HCT116 (cell line): ENCODE data around the gene GLS2. TPM values are rescaled to one million over a fixed set of nuclear protein-coding genes. Genes with fewer than 3 reads are reported as not detected.

ENCODE experiments used
- ATAC-seq: fragments of 200-7000 bp; cut with Tn5 transposase; 2 replicates; pipeline ENCODE4 v1.9.1; 2020; ENCODE audit warnings: mild to moderate bottlenecking, moderate library complexity
- BruUV-seq: library from RNA; stranded (reverse); fragments of 400-500 nt; replicated peaks from 2 replicates; lab custom pipeline; 2021; lab: Mats Ljungman, UMichigan
- CTCF ChIA-PET: fragments of 300-600 bp; sonication (Branson Sonifier 250); formaldehyde crosslinking; loops from one replicate; lab custom pipeline; 2021; ENCODE audit warnings: antibody characterized with exemption; lab: Charles Lee
- POLR2A ChIA-PET: fragments of 300-600, 350-600 bp; sonication (Branson Sonifier 250); formaldehyde crosslinking; loops from one replicate; lab custom pipeline; 2021; ENCODE audit warnings: antibody characterized with exemption; lab: Charles Lee
- RAD21 ChIA-PET, 2 experiments: fragments of 300-600 bp; sonication (Branson Sonifier 250); formaldehyde crosslinking; loops; one replicate each; lab custom pipeline; 2023; ENCODE audit warnings: low total read pairs in 2 of 2; ENCODE audit not compliant: uncharacterized antibody in 2 of 2, unreplicated experiment in 2 of 2, low non-redundant PET in 1 of 2; lab: Charles Lee
- DNase-seq: peaks from one replicate; pipeline ENCODE4 v3.0.0-alpha.2; 2010; ENCODE audit warnings: low read depth, low spot score
- H2AFZ ChIP-seq: fragments of 200-600 bp; shearing (Covaris generic), sonication (generic); 2 replicates; pipeline ENCODE4 v1.6.1; 2017; ENCODE audit warnings: low read depth, mixed run types, mixed read lengths, antibody characterized with exemption, low read length; ENCODE audit not compliant: poor library complexity, severe bottlenecking
- H3K27ac ChIP-seq: 2 replicates; pipeline ENCODE4 v1.5.1; 2012; ENCODE audit warnings: low read depth, low read length
- H3K27me3 ChIP-seq: fragments of 200-600 bp; sonication (generic); 2 replicates; pipeline ENCODE4 v1.6.1; 2016; ENCODE audit warnings: mixed run types, low read length, mixed read lengths; ENCODE audit not compliant: insufficient read depth
- H3K36me3 ChIP-seq, 2 experiments: fragments of 200-500 bp in 1 of 2; fragments of 200-600 bp in 1 of 2; sonication (Bioruptor generic) in 1 of 2; sonication (generic) in 1 of 2; 2 replicates each; pipeline versions ENCODE4 v1.5.1 to v1.6.1; 2014 to 2016; ENCODE audit warnings: low read length in 2 of 2, inconsistent platforms in 1 of 2, mixed read lengths in 1 of 2, mixed run types in 1 of 2; ENCODE audit not compliant: insufficient read depth in 2 of 2, control insufficient read depth in 1 of 2
- H3K4me1 ChIP-seq, 2 experiments: fragments of 200-600 bp in 1 of 2; sonication (generic) in 1 of 2; 2 replicates each; pipeline versions ENCODE4 v1.5.1 to v1.6.1; 2012 to 2017; ENCODE audit warnings: low read length in 2 of 2, inconsistent platforms in 1 of 2, mild to moderate bottlenecking in 1 of 2, mixed read lengths in 1 of 2, mixed run types in 1 of 2, moderate library complexity in 1 of 2; ENCODE audit not compliant: insufficient read depth in 2 of 2, control insufficient read depth in 1 of 2
- H3K4me2 ChIP-seq: fragments of 200-600 bp; sonication (generic); 2 replicates; pipeline ENCODE4 v1.6.1; 2017; ENCODE audit warnings: mixed run types, low read length, mixed read lengths
- H3K4me3 ChIP-seq, 2 experiments: fragments of 200-600 bp in 1 of 2; sonication (generic) in 1 of 2; replicated peaks in 1 of 2; 2 replicates each; pipeline ENCODE4 v1.5.1; 2011 to 2016; ENCODE audit warnings: low read length in 2 of 2, control low read depth in 1 of 2, low read depth in 1 of 2, mild to moderate bottlenecking in 1 of 2, mixed read lengths in 1 of 2, mixed run types in 1 of 2
- H3K79me2 ChIP-seq: fragments of 200-600 bp; sonication (generic); 2 replicates; pipeline ENCODE4 v1.6.1; 2017; ENCODE audit warnings: mild to moderate bottlenecking, mixed run types, low read length, moderate library complexity, mixed read lengths; ENCODE audit not compliant: insufficient read depth
- H3K9ac ChIP-seq: fragments of 200-600 bp; sonication (generic); 2 replicates; pipeline ENCODE4 v1.6.1; 2016; ENCODE audit warnings: low read length, mixed read lengths
- H3K9me2 ChIP-seq: fragments of 200-600 bp; sonication (generic), shearing (Covaris generic); 2 replicates; pipeline ENCODE4 v1.6.1; 2017; ENCODE audit warnings: mixed run types, mild to moderate bottlenecking, moderate library complexity; ENCODE audit not compliant: insufficient read depth
- H3K9me3 ChIP-seq, 2 experiments: fragments of 200-500 bp in 1 of 2; fragments of 200-600 bp in 1 of 2; sonication (Bioruptor generic) in 1 of 2; sonication (generic) in 1 of 2; 2 replicates each; pipeline ENCODE4 v1.6.1; 2014 to 2017; ENCODE audit warnings: low read length in 2 of 2, mixed read lengths in 2 of 2, inconsistent platforms in 1 of 2, low read depth in 1 of 2, mild to moderate bottlenecking in 1 of 2, mixed run types in 1 of 2, moderate library complexity in 1 of 2; ENCODE audit not compliant: control insufficient read depth in 1 of 2, insufficient read depth in 1 of 2
- H4K20me1 ChIP-seq: fragments of 200-600 bp; sonication (generic), shearing (Covaris generic); 2 replicates; pipeline ENCODE4 v1.6.1; 2017; ENCODE audit warnings: mixed run types, mild to moderate bottlenecking, moderate library complexity; ENCODE audit not compliant: insufficient read depth
- CBX3 ChIP-seq: IDR thresholded peaks from 2 replicates; pipeline ENCODE4 v1.6.1; 2012; ENCODE audit warnings: low read depth
- FOSL1 ChIP-seq: IDR thresholded peaks from 2 replicates; pipeline ENCODE4 v1.6.1; 2012; ENCODE audit warnings: low read depth
- POLR2A ChIP-seq: IDR thresholded peaks from 2 replicates; pipeline ENCODE4 v1.7.0; 2011; ENCODE audit warnings: borderline replicate concordance; ENCODE audit not compliant: insufficient read depth, insufficient read length; ENCODE audit errors: extremely low read depth
- RAD21 ChIP-seq: IDR thresholded peaks from 2 replicates; pipeline ENCODE4 v1.6.1; 2012; ENCODE audit warnings: low read depth, mild to moderate bottlenecking
- SRF ChIP-seq: IDR thresholded peaks from 2 replicates; pipeline ENCODE4 v1.6.1; 2012; ENCODE audit warnings: low read depth
- ZFX ChIP-seq: fragments of 450-650 bp; IDR thresholded peaks from 2 replicates; pipeline ENCODE4 v1.6.1; 2017
- ZNF274 ChIP-seq: fragments of 200-500 bp; sonication (Bioruptor generic); IDR thresholded peaks from 2 replicates; pipeline ENCODE4 v1.6.1; 2014; ENCODE audit warnings: mild to moderate bottlenecking, low read depth, low read length, inconsistent platforms
- intact Hi-C: fragments of 100-400 bp; cut with micrococcal nuclease; formaldehyde crosslinking; loops from 2 replicates; pipeline ENCODE4 v1.10.0; 2022
- total RNA-seq: library from RNA; stranded (reverse); gene quantifications from one replicate; pipeline ENCODE4 v1.2.1, GENCODE V29; 2021; ENCODE audit not compliant: unreplicated experiment
- TF ChIP-seq, protein P1 (sequence below): IDR thresholded peaks from 2 replicates; pipeline ENCODE4 v1.6.1; 2012
- TF ChIP-seq, protein P2 (sequence below): IDR thresholded peaks from 2 replicates; pipeline ENCODE4 v1.6.1; 2011; ENCODE audit warnings: mild to moderate bottlenecking, low read length, moderate library complexity; ENCODE audit not compliant: insufficient replicate concordance; ENCODE audit errors: extremely low read depth

The GLS2 gene
- total RNA-seq, 1 experiment from 2014 or later, result not detected

DNA sequence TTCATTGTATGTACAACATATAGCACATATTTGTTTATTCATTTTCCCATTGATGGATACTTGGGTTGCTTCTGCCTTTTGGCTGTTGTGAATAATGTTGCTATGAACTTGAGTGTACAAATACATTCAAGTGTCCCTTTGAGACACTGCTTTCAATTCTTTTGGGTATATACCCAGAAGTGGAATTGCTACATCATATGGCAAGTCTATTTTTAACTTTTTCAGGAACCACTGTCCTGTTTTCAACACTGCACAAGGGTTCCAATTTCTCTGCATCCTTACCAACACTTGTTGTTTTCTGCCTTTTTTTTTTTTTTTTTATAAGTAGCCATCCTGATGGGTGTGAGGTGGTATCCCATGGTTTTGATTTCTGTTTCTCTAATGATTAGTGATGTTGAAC lies 49.6 kb upstream of the GLS2 start:
- DNase-seq (no peak), ATAC-seq (no peak)
- Histone ChIP-seq H4K20me1 (0 out of 2 replicates have a peak, but pooled peaks cover 3% of the 10 kb centered on the region), H3K9ac (no peak overlapping the region), H3K27ac (no peak overlapping the region), H2AFZ (no peak overlapping the region), H3K4me1 (peaks cover 0 to 8% of the 10 kb centered on the region in 2 experiments; a peak in 2 of 4 replicates), H3K4me2 (no peak overlapping the region), H3K9me3 (no peaks in the 10 kb centered on the region), H3K4me3 (no peak overlapping the region), H3K36me3 (no peaks in the 10 kb centered on the region), H3K79me2 (peaks cover 80% of the 10 kb centered on the region), H3K9me2 (no peaks in the 10 kb centered on the region), H3K27me3 (no peaks in the 10 kb centered on the region)
- ChIA-PET POLR2A (no interaction called here), CTCF (no interaction called here), RAD21 (no interaction called here)
- BruUV-seq, result no TSS peak
- intact Hi-C loops, result no loop called here
- TF ChIP-seq, protein P1, sequence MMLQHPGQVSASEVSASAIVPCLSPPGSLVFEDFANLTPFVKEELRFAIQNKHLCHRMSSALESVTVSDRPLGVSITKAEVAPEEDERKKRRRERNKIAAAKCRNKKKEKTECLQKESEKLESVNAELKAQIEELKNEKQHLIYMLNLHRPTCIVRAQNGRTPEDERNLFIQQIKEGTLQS, result no peak
- TF ChIP-seq ZFX (no peak), RAD21 (no peak), FOSL1 (no peak)
- TF ChIP-seq, protein P2, sequence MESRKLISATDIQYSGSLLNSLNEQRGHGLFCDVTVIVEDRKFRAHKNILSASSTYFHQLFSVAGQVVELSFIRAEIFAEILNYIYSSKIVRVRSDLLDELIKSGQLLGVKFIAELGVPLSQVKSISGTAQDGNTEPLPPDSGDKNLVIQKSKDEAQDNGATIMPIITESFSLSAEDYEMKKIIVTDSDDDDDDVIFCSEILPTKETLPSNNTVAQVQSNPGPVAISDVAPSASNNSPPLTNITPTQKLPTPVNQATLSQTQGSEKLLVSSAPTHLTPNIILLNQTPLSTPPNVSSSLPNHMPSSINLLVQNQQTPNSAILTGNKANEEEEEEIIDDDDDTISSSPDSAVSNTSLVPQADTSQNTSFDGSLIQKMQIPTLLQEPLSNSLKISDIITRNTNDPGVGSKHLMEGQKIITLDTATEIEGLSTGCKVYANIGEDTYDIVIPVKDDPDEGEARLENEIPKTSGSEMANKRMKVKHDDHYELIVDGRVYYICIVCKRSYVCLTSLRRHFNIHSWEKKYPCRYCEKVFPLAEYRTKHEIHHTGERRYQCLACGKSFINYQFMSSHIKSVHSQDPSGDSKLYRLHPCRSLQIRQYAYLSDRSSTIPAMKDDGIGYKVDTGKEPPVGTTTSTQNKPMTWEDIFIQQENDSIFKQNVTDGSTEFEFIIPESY, result no peak

DNA sequence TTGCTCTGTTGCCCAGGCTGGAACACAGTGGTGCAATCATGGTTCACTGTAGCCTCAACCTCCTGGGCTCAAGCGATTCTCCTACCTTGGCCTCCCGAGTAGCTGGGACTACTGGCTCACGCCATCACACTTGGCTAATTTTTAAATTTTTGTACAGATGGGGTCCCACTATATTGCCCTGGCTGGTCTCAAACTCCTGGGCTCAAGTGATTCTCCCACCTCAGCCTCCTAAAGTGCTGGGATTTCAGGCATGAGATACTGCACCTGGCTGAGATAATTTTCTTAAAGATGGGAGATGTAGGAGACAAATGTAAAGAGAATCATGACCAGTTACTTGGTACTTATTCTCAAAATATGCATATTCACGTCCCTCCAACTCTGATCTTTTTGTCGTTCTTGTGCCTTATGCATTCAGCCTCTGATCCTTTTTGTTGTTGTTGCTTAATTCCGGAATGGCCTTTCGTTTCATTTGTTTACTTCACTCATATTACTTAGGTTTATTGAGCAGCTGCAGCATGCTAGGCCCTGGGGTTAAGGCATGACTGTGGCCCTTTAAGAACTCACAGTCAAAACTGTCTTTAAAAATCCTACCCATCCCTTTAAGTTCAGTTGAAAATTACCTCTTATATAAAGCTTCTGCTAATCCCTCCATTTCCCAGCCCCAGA lies 42.6 kb upstream of the GLS2 start:
- Histone ChIP-seq H3K4me2 (no peak overlapping the region), H3K27ac (no peak overlapping the region), H3K79me2 (peaks cover 91% of the 10 kb centered on the region), H3K4me3 (no peak overlapping the region), H3K9ac (no peak overlapping the region), H3K4me1 (peaks cover 22 to 29% of the 10 kb centered on the region in 2 experiments), H3K9me3 (no peaks in the 10 kb centered on the region), H3K27me3 (no peaks in the 10 kb centered on the region), H3K36me3 (no peaks in the 10 kb centered on the region), H2AFZ (no peak overlapping the region), H3K9me2 (no peaks in the 10 kb centered on the region), H4K20me1 (no peaks in the 10 kb centered on the region)
- BruUV-seq, result no TSS peak
- ATAC-seq (no peak), DNase-seq (no peak)
- POLR2A ChIA-PET, result no interaction called here
- intact Hi-C loops, result no loop called here
- TF ChIP-seq POLR2A, result no peak
- TF ChIP-seq CBX3, result no peak
- no peak for TF ChIP-seq ZFX
- no peak for TF ChIP-seq SRF
- no peak for TF ChIP-seq ZNF274
- RAD21 ChIA-PET, result interaction anchor here in 1 of 2 experiments (0.7 kb wide), 1 partner anchor 28 kb away, joined by 6 read pairs; no protein-coding TSS in a partner anchor
- CTCF ChIA-PET, result no interaction called here
